ENCODE results near the gene WNT5A.

The WNT5A gene

DNA sequence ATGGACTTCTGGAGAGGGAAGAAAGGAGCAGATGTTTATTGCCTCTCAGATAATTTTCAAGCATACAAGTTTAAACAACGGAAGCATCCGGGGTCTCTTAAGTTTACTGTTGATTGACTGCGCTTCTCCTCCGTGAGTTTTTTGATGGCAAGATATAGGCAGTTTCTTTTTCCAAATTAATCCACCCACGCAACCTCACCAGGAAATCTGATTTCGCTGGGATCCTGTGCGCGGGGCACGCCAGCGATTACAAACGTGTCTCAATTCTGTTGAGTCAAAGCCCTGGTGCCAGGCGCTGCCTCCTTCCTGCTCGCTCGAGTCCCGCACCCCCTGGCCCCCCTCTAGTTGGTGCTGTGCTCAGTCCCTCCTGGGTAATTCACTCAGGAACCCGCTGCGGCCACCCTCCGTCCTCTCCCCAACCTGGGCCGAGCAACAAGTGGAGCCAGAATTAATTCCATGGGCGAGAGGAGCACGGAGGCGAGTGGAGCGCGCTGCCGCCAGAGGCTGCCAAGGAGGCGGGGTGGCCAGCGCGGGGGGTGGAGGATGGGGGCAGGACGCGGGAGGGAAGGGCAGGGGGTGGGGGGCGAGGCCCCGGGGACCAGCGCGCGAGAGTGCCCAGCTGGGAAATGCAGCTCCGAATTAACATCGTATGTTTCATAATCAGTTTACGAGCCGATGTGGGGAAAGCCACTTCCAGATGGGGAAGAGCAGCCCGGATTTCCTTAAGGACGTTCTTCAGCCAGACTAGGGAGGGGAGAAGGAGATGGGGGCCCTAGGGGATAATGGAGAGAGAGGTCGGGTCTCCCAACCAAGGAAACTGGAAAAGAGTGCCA, 6.0 kb downstream of the WNT5A start:
- DNase-seq = no peak

DNA sequence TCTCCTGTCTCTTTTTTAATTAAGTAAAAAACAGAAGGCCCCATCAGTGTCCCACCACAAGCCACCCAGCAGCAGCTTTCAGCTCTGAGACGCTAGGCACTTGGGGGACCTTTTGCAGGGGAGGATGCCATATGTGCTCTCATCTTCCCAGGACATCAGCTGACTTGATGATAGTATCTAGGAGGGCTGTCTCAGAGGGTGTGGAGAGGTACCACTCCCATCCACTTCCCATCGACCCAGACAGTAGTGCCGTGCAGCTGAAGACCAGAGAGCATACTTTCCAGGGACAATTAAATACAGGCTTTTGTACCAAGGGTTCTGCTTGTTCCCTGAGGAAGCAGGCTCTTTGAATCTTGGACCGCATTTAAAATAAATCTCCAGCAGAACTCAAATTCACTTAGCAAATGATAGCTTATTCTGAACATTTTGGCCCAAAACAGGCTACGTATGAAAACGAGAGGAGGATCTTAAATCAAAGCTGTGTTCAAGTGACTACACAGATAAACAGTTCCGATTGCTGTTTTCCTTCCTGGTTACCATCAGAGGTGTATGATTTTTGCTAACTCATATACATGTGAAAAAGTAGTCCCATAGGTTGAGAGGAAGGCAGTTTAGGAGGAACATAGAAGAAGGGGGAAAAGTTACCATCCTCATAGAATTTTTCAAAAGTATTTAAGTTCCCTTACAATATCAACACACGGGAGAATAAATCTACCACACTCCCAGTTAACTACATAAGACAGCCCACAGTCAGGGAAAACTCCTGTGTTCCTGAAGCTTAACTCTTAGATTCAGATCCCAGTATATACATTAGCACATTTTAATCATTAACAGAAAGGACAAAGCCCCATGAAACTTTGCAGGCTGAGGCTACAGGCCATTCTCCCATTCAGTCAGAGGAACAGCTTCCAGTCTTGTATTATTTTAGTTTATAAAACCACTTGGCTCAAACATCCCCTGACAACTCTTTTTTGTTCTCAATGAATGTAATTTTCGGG, 9.5 kb downstream of the WNT5A start:
- no peak for DNase-seq

DNA sequence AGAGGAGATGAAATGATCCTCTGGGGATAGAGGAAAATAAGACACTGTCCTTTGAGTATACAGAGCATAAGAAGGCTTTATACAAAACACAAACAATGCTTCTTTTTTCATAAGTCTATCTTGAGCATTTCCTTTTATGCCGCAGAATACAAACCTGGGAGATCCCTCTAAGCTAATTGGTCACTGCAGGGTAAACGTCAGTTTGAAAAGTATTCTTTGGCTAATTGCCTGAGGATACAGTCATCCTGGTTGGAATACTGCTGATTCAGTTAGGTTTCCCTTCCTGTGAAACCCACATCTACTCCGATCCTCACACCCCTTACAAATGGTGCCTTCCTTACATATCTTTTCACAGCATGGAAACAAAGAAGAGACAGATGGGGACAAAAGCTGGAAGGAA, 10.6 kb downstream of the WNT5A start:
- no peak for DNase-seq

DNA sequence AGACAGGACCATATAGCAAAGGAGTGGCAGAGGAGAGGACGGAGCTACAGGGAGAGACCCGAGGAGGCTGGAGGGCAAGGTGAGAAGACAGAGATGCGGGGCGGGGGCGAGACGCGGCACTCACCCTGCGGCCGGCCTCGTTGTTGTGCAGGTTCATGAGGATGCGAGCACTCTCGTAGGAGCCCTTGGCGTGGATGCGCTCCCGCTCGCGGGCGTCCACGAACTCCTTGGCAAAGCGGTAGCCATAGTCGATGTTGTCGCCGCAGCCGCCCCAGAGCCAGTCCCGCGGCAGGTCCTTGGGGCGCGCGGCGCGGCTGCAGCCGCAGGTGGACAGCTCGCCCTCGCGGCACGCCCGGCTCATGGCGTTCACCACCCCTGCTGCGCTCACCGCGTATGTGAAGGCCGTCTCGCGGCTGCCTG, 12.9 kb downstream of the WNT5A start:
- no peak for DNase-seq

DNA sequence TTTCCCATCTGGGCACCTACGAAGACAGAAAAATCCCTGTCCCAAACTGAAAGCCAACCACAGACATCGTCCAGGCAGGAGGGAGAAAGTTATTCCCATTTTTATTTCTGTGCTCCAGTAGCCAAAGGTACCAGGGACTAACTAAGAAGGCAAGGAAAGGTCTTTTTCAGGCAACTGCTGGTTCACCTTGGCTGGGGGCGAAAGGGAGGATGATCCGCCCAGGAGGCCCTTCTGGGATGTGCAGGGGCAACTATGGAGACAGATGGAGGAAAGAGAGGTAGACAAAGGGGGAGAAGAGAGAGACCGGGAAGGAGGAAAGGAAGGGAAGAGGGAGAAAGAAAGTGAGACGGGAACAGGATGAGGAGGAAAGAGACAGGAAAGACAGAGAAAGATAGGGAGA, 13.3 kb downstream of the WNT5A start:
- DNase-seq = no peak

DNA sequence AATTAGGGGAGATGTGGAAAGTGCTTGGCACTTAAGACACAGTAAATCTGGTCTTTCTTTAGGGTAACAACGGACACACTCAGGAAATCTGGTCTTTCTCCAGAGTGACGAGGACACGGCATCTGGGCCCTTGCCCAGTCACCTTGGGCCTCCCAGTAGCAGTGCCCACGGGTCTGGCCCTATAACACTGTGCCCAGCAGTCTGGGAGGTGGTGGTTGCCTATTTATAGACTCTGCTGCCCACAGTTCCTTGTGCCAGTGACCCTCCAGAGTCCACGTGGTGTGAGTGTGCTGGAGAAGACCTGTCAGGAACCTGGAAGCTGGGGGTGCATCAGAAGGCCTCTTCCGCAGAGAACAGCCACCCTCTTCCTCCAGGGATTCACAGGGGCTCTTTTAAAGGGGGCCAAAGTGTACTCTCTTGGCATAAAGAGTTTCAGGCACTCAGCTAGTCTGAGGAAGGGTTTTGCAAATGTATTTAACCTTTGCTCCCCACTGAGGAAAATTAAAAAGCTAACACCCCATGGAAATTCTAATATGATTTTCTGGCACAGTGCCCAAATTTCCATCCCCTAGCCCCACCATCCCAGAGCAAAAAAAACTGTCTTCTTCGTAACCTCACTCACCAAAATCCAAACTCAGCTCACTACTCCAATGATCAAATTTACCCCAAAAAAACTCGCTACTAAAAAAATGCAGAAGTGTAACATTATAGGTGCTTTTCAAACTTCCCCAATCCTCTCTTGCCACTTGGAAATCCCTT, 15.4 kb downstream of the WNT5A start:
- DNase-seq = no peak

DNA sequence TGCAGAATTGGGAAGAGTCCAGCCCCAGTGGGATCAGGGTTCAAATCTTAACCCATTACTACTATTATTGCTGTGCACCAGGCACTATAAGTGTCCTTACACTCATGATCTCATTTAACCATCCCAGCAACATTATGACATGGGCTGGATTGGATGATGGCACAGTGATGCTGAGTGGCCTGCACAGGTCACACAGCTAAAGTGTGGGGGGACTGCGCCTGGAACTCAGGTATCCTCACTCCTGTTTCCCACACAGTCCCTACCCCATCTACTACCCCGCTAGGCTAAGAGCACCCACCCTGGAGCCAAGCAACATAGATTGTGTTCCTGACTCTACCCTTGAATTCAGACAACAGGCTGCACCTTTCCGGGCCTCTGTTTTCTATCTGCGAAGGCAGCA, 16.0 kb downstream of the WNT5A start:
- DNase-seq = no peak

DNA sequence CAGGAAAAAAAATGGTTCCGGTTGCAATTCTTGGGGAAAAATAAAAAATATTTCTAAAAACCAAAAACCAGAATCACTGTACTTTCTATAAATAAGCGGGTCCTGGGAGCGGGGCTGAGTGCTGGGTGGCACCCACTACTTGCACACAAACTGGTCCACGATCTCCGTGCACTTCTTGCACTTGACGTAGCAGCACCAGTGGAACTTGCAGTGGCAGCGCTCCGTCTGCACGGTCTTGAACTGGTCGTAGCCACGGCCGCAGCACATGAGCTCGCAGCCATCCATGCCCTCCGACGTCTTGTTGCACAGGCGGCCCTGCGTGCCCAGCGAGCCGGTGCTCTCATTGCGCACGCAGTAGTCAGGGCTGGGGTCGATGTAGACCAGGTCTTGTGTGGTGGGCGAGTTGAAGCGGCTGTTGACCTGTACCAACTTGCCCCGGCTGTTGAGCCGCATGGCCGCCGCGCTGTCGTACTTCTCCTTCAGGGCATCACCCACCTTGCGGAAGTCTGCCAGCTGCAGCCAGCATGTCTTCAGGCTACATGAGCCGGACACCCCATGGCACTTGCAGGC, 17.1 kb downstream of the WNT5A start:
- DNase-seq = no peak

DNA sequence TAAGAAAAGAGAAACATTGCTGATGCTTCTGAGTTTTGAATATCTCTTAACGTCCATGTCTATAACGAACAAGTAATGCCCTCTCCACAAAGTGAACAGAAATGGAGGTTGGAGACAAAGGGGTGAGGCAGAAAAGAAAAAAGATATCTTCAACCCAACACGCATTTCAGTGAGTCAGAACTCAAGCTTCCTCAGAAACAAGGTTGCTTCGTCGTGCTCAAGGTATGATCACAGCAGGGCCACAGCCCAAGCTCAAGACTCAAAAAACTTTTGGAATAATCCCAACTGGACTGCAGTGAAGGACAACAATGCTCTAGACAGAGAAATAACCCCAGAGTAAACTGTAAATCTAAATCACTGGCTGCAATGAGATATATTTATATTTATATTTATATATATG, 18.9 kb downstream of the WNT5A start:
- DNase-seq = no peak

DNA sequence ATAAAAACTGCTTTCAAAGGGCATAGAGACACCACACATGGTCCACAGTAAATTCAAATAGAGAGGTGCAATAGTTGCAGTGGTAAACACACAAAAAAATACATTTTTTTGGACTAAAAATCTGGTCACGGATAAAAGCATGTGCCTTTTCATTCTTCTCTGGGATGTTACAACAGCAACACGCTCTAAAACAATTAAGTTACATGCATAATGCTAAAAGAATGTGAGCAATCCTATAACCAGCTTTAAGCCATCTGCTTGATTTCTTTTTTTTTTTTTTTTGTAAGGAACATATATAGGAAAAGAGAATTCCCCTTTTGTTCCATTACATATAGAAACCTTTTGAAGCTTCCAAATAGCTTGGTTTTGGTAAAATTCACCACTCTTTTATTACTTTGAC, 20.0 kb downstream of the WNT5A start:
- no peak for DNase-seq

DNA sequence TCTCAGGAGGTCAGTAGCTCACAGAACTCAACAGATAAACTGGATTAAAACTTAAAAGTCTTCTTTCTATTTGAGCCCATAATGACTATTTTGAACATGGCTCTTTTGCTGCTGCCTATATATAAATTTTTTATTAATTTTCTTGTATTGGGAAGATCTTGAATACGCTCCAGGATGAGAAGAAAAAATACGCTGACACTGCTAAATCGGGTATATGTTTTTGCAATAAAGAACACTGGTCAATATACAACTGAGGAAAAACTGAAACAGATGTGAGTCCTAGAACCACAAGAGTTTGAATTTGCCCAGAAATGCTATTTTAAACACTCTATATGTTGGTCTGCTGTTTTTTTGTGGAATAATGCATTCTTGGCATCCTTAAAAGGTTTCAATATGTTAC, 20.6 kb downstream of the WNT5A start:
- no peak for DNase-seq

DNA sequence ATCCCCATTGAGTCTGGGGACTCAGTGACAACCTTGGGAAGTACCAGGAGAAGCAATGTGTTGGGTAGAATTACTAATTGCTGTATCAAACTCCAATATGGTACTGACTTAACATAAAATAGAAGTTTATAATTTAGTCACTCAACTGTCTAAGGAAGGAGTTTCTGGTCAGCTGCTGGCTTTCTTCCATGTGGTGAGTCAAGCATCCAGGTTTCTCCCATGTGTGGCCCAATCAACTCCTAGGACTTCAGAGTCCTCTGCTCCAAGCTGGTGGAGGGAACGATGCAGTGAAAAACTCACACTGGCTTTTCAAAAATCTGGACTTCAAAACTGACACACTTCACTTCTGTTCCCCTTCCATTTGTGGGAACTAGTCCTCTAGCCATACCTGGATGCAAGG, 25.2 kb downstream of the WNT5A start:
- no peak for DNase-seq

DNA sequence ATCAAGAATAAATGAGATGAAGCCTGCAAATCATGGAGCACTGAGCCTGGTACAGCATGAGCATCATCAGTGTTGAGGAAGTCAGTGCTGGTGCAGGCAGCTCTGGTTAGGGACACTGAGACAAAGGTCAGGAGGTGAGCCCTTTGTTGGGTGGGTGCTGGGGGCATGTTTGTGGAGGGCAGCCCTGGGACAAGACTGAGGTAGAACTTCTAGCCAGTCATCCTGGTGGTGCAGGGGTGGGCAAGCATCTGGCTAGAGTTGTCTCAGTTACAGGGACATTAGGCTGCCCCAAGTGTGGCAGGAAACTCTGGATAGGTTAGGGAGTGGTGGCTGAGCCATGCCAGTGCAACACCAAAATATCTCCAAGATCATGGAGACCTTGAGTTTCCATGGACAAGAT, 27.3 kb downstream of the WNT5A start:
- no peak for DNase-seq

DNA sequence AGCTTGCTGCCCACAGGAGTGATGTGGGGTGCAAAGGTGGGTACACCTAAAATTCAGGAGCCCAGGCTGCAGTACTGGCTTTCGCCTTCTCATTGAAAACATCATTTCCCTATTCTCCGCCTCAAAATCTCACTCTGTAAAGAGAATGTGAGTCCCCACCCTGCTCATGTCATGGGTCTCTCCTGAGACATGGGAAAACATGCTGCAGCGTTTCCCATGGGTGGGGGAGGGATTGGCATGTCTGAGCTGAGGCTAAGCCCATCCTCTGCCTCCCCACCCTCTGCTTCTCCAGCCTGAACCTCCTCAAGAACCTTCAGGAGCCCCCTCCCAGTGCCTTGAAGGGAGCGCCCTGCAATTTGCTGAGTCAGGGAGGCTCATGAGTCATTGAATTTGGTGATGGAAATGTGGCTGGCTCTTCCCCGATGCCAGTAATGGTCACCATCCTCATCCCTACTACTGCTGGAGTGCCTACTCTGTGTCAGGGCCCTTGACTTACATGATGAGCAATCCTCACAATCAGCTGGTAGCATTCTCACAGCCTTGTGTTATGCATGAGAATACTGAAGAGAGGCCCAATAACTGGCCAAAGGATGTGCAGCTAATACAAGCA, 28.8 kb downstream of the WNT5A start:
- no peak for DNase-seq

DNA sequence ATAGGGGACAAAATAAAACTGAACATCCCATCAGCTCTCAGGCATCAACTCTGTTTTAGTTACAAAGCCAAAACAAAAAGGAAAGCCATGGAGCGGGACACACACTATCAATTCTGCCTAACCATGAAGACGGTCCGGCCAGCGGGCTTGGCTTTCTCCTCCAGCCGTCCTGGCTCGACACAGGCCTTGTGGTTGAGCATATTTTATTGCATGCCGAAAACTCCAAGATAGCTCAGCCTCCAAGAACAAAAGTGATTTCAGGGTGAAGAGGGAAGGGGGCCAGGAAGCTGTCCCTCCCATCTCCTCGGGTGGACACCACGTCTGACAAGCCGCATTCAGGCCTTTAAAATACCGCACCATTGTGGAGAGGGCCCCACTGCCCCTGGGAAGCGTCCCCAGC, 31.2 kb downstream of the WNT5A start:
- DNase-seq = no peak

DNA sequence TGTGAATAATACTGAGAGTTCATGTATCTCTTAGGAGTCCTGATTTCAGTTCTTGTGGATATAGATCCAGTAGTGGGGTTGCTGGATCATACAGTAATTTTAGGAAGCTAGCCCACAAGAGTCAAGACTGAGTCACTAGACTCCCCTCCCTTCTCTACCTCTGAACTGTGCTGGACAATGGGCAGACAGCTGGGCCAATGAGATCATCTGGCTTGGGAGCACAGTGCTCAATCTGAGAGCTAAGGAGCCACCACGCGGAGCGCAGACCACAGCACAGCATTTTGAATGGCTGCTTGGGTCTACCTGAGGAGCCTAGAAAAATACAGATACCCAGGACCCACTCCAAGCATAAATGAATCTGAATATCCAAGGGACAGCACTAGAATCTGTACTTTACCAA, 32.5 kb downstream of the WNT5A start:
- DNase-seq = no peak

DNA sequence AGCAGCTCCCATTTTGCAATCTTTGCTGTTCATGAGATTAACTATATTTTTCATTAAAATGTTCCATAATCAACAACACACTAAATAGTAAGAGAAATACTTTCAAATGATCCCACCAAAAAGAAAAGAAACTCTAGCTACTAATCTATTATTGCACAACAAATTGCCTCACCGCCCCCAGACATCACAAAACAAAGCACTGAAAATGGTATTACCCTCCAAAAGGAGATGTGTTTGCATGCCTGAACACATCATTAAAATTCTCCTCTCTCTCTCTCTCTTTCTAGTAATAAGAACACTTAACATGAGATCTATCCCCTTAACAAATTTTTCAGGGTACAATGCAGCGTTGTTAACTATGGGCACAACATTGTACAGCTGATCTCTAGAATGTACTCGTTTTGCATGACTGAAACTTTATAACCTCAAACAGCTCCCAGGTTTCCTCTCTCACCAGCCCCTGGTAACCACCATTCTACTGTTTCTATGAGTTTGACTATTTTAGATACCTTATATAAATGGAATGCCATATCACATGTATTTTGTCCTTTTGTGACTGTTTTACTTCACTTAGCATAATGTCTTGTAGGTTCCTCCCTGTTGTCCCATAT, 33.1 kb downstream of the WNT5A start:
- no peak for DNase-seq

DNA sequence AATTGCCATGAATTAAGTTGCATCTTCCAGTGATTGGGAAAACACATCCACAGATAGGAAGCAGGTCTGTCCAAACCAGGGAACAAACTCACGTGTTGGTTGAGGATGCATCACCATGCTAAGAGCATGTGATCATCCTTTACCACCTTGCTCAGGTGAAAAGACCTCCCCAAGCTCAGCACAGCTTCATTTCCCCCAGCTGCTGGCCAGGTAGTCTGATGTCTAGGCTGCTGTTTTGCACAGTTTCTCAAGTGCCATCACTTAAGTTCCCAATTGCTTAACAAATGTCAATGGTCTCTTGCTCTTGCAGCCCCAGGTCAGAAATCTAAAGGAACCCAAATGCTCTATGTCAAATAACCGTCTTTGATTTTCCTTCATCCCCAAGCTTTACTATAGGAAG, 34.2 kb downstream of the WNT5A start:
- DNase-seq = no peak

DNA sequence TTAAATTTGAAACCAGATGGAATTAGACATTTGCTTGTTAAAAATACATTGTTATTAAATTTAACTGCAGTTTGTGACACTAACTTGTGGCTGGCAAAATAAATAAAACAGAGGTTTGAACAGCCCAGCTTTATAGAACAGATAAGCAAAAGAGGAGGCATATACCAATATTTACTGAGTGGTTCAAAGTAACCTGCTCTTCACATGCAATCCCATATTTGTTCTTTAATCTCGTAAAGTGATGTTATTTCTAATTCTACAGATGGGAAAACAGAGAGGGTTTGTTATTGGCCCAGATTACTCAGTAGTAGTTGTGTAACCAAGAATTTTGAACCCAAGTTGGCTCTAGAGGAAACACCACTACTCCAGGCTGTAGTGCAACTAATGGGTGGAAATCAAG, 37.6 kb downstream of the WNT5A start:
- no peak for DNase-seq

DNA sequence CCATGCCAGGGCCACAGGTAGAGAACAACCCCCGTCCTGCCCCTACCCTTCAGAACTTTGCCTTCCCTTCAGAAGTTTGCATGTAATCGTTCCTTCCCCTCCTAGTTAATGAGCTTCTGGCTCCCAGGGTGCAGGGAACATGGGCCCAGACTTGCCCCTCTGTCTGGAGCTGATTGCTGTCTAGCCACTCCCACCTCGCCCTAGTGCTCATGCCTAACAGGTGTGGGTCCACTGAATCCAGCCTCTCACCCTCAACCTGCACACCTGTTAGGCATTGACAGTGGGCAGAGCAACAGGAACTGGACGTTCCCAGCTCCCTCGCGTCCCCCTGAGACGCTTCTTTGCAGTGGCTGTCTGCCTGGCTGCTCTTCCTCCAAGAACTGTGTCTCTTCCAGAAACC, 40.3 kb downstream of the WNT5A start:
- no peak for DNase-seq

DNA sequence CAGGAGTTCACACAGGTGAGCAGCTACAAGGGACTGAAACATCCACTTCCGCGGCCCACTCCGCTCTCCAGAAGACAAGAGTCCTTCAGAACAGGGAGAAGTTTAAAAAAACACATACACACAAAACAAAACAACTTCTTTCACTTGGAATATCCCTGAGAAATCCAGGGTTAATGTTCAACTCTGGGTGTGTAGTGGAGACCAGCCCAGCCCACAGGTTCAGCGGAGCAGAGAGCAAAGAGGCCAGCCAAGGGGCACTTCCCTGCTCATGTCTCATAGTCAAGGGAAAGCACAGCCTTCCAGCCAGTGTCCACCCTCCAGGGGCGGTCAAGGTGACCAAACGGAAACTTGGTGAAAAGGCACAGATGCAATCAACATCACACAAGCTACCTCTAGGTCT, 41.6 kb downstream of the WNT5A start:
- DNase-seq = no peak

DNA sequence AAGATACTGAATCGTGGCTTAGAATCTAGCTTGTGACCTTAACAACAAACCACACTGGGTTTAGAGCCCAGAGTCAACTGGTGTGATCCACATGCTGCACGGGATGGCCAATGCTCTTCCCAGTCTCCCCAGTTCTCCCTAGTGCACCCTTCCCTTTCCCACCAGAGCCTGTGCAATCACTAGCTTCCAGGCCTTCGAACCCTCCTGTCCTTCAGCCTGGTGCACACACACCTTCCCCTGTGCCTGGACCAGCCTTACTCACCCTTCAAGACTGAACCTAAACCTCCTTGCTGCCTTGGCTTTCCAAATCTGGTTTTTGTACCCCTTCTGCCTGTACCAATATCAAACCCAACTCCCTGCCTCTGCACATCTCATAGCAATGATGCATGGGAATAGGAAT, 43.8 kb downstream of the WNT5A start:
- no peak for DNase-seq
